HCT116 (cell line): ENCODE results near the gene KNDC1. TPM values are rescaled to one million over a fixed set of nuclear protein-coding genes. Genes with fewer than 3 reads are reported as not detected.

Source experiments
- ATAC-seq: fragments of 200-7000 bp; cut with Tn5 transposase; 2 replicates; pipeline ENCODE4 v1.9.1; 2020; ENCODE audit warnings: mild to moderate bottlenecking, moderate library complexity
- BruUV-seq: library from RNA; stranded (reverse); fragments of 400-500 nt; replicated peaks from 2 replicates; lab custom pipeline; 2021; lab: Mats Ljungman, UMichigan
- CTCF ChIA-PET: fragments of 300-600 bp; sonication (Branson Sonifier 250); formaldehyde crosslinking; loops from one replicate; lab custom pipeline; 2021; ENCODE audit warnings: antibody characterized with exemption; lab: Charles Lee
- POLR2A ChIA-PET: fragments of 300-600, 350-600 bp; sonication (Branson Sonifier 250); formaldehyde crosslinking; loops from one replicate; lab custom pipeline; 2021; ENCODE audit warnings: antibody characterized with exemption; lab: Charles Lee
- RAD21 ChIA-PET, 2 experiments: fragments of 300-600 bp; sonication (Branson Sonifier 250); formaldehyde crosslinking; loops; one replicate each; lab custom pipeline; 2023; ENCODE audit warnings: low total read pairs in 2 of 2; ENCODE audit not compliant: uncharacterized antibody in 2 of 2, unreplicated experiment in 2 of 2, low non-redundant PET in 1 of 2; lab: Charles Lee
- DNase-seq: peaks from one replicate; pipeline ENCODE4 v3.0.0-alpha.2; 2010; ENCODE audit warnings: low read depth, low spot score
- H2AFZ ChIP-seq: fragments of 200-600 bp; shearing (Covaris generic), sonication (generic); 2 replicates; pipeline ENCODE4 v1.6.1; 2017; ENCODE audit warnings: low read depth, mixed run types, mixed read lengths, antibody characterized with exemption, low read length; ENCODE audit not compliant: poor library complexity, severe bottlenecking
- H3K27ac ChIP-seq: 2 replicates; pipeline ENCODE4 v1.5.1; 2012; ENCODE audit warnings: low read depth, low read length
- H3K27me3 ChIP-seq: fragments of 200-600 bp; sonication (generic); 2 replicates; pipeline ENCODE4 v1.6.1; 2016; ENCODE audit warnings: mixed run types, low read length, mixed read lengths; ENCODE audit not compliant: insufficient read depth
- H3K36me3 ChIP-seq, 2 experiments: fragments of 200-500 bp in 1 of 2; fragments of 200-600 bp in 1 of 2; sonication (Bioruptor generic) in 1 of 2; sonication (generic) in 1 of 2; 2 replicates each; pipeline versions ENCODE4 v1.5.1 to v1.6.1; 2014 to 2016; ENCODE audit warnings: low read length in 2 of 2, inconsistent platforms in 1 of 2, mixed read lengths in 1 of 2, mixed run types in 1 of 2; ENCODE audit not compliant: insufficient read depth in 2 of 2, control insufficient read depth in 1 of 2
- H3K4me1 ChIP-seq, 2 experiments: fragments of 200-600 bp in 1 of 2; sonication (generic) in 1 of 2; 2 replicates each; pipeline versions ENCODE4 v1.5.1 to v1.6.1; 2012 to 2017; ENCODE audit warnings: low read length in 2 of 2, inconsistent platforms in 1 of 2, mild to moderate bottlenecking in 1 of 2, mixed read lengths in 1 of 2, mixed run types in 1 of 2, moderate library complexity in 1 of 2; ENCODE audit not compliant: insufficient read depth in 2 of 2, control insufficient read depth in 1 of 2
- H3K4me2 ChIP-seq: fragments of 200-600 bp; sonication (generic); 2 replicates; pipeline ENCODE4 v1.6.1; 2017; ENCODE audit warnings: mixed run types, low read length, mixed read lengths
- H3K4me3 ChIP-seq, 2 experiments: fragments of 200-600 bp in 1 of 2; sonication (generic) in 1 of 2; replicated peaks in 1 of 2; 2 replicates each; pipeline ENCODE4 v1.5.1; 2011 to 2016; ENCODE audit warnings: low read length in 2 of 2, control low read depth in 1 of 2, low read depth in 1 of 2, mild to moderate bottlenecking in 1 of 2, mixed read lengths in 1 of 2, mixed run types in 1 of 2
- H3K79me2 ChIP-seq: fragments of 200-600 bp; sonication (generic); 2 replicates; pipeline ENCODE4 v1.6.1; 2017; ENCODE audit warnings: mild to moderate bottlenecking, mixed run types, low read length, moderate library complexity, mixed read lengths; ENCODE audit not compliant: insufficient read depth
- H3K9ac ChIP-seq: fragments of 200-600 bp; sonication (generic); 2 replicates; pipeline ENCODE4 v1.6.1; 2016; ENCODE audit warnings: low read length, mixed read lengths
- H3K9me2 ChIP-seq: fragments of 200-600 bp; sonication (generic), shearing (Covaris generic); 2 replicates; pipeline ENCODE4 v1.6.1; 2017; ENCODE audit warnings: mixed run types, mild to moderate bottlenecking, moderate library complexity; ENCODE audit not compliant: insufficient read depth
- H3K9me3 ChIP-seq, 2 experiments: fragments of 200-500 bp in 1 of 2; fragments of 200-600 bp in 1 of 2; sonication (Bioruptor generic) in 1 of 2; sonication (generic) in 1 of 2; 2 replicates each; pipeline ENCODE4 v1.6.1; 2014 to 2017; ENCODE audit warnings: low read length in 2 of 2, mixed read lengths in 2 of 2, inconsistent platforms in 1 of 2, low read depth in 1 of 2, mild to moderate bottlenecking in 1 of 2, mixed run types in 1 of 2, moderate library complexity in 1 of 2; ENCODE audit not compliant: control insufficient read depth in 1 of 2, insufficient read depth in 1 of 2
- H4K20me1 ChIP-seq: fragments of 200-600 bp; sonication (generic), shearing (Covaris generic); 2 replicates; pipeline ENCODE4 v1.6.1; 2017; ENCODE audit warnings: mixed run types, mild to moderate bottlenecking, moderate library complexity; ENCODE audit not compliant: insufficient read depth
- EGR1 ChIP-seq: IDR thresholded peaks from 2 replicates; pipeline ENCODE4 v1.6.1; 2012; ENCODE audit warnings: low read depth
- ELF1 ChIP-seq: IDR thresholded peaks from 2 replicates; pipeline ENCODE4 v1.6.1; 2012; ENCODE audit warnings: low read depth, borderline replicate concordance
- EZH2 ChIP-seq: fragments of 200-600 bp; sonication (generic); IDR thresholded peaks from 2 replicates; pipeline ENCODE4 v1.6.1; 2017; ENCODE audit warnings: antibody characterized with exemption, mixed run types
- EZH2phosphoT487 ChIP-seq: fragments of 200-600 bp; IDR thresholded peaks from 2 replicates; pipeline ENCODE4 v1.6.1; 2018; ENCODE audit warnings: antibody characterized with exemption, borderline replicate concordance
- JUND ChIP-seq: IDR thresholded peaks from 2 replicates; pipeline ENCODE4 v1.6.1; 2012
- SIN3A ChIP-seq: IDR thresholded peaks from 2 replicates; pipeline ENCODE4 v1.6.1; 2012; ENCODE audit warnings: low read depth
- SRF ChIP-seq: IDR thresholded peaks from 2 replicates; pipeline ENCODE4 v1.6.1; 2012; ENCODE audit warnings: low read depth
- YY1 ChIP-seq: IDR thresholded peaks from 2 replicates; pipeline ENCODE4 v1.6.1; 2011; ENCODE audit warnings: low read length, low read depth, moderate library complexity, mild to moderate bottlenecking; ENCODE audit not compliant: insufficient replicate concordance; ENCODE audit errors: extremely low read depth
- ZFX ChIP-seq: fragments of 450-650 bp; IDR thresholded peaks from 2 replicates; pipeline ENCODE4 v1.6.1; 2017
- ZNF274 ChIP-seq: fragments of 200-500 bp; sonication (Bioruptor generic); IDR thresholded peaks from 2 replicates; pipeline ENCODE4 v1.6.1; 2014; ENCODE audit warnings: mild to moderate bottlenecking, low read depth, low read length, inconsistent platforms
- intact Hi-C: fragments of 100-400 bp; cut with micrococcal nuclease; formaldehyde crosslinking; loops from 2 replicates; pipeline ENCODE4 v1.10.0; 2022
- total RNA-seq: library from RNA; stranded (reverse); gene quantifications from one replicate; pipeline ENCODE4 v1.2.1, GENCODE V29; 2021; ENCODE audit not compliant: unreplicated experiment
- TF ChIP-seq, protein P1 (sequence below): IDR thresholded peaks from 2 replicates; pipeline ENCODE4 v1.6.1; 2012
- TF ChIP-seq, protein P2 (sequence below): IDR thresholded peaks from 2 replicates; pipeline ENCODE4 v1.6.1; 2012
- TF ChIP-seq, protein P3 (sequence below): IDR thresholded peaks from 2 replicates; pipeline ENCODE4 v1.6.1; 2011; ENCODE audit warnings: mild to moderate bottlenecking, low read length, moderate library complexity; ENCODE audit not compliant: insufficient replicate concordance; ENCODE audit errors: extremely low read depth

KNDC1 gene
- total RNA-seq, 1 experiment from 2014 or later: 3.6 TPM

DNA sequence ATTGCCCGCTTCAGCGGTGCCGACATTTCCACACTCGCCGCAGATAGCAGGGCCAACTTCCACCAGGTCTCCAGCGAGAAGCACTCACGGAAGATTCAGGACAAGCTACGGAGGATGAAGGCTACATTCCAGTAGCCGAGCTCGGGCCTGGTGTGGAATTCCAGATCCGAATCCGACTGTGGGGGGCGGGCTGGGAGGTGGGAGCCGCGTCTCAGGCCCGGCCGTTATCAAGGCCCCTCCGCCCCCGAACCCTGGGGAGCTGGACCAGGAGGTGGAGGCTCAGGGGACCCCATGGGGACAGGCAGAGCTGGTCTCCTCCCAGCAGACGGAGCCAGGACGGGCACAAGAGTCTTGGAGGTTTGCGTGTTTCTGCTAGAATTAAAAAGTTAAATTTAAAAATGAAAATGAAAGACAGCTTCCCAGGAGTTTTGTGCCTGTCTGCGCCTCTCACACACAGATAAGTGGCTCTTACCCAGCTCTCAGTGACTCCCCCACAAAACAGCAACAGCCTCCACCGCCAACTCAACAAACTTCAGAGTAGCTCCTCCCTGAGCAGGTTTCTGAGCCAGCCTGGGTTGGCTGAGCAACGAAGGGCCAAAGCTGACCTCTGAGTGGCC, 64.8 kb downstream of the KNDC1 start:
- no peak for ATAC-seq

More for the DNA sequence above, 64.8 kb downstream of the KNDC1 start:
- Histone ChIP-seq H3K4me1 (no peaks in the 10 kb centered on the region), H3K27ac (no peak overlapping the region), H3K27me3 (no peaks in the 10 kb centered on the region), H2AFZ (no peak overlapping the region), H3K4me2 (no peak overlapping the region), H3K79me2 (no peaks in the 10 kb centered on the region), H3K4me3 (no peak overlapping the region), H3K36me3 (no peaks in the 10 kb centered on the region), H3K9me3 (no peaks in the 10 kb centered on the region), H3K9me2 (no peaks in the 10 kb centered on the region), H3K9ac (no peak overlapping the region), H4K20me1 (no peaks in the 10 kb centered on the region)
- ChIA-PET CTCF (no interaction called here), POLR2A (no interaction called here), RAD21 (no interaction called here)
- no TSS peak for BruUV-seq
- DNase-seq: no peak
- intact Hi-C loops: no loop called here
- TF ChIP-seq, protein P1, sequence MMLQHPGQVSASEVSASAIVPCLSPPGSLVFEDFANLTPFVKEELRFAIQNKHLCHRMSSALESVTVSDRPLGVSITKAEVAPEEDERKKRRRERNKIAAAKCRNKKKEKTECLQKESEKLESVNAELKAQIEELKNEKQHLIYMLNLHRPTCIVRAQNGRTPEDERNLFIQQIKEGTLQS: no peak
- no peak for TF ChIP-seq EZH2phosphoT487
- TF ChIP-seq ZNF274: no peak
- no peak for TF ChIP-seq ELF1
- TF ChIP-seq SRF: no peak
- TF ChIP-seq ZFX: no peak
- TF ChIP-seq JUND: no peak
- no peak for TF ChIP-seq YY1
- TF ChIP-seq, protein P2, sequence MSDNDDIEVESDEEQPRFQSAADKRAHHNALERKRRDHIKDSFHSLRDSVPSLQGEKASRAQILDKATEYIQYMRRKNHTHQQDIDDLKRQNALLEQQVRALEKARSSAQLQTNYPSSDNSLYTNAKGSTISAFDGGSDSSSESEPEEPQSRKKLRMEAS: no peak
- TF ChIP-seq EGR1: no peak
- TF ChIP-seq, protein P3, sequence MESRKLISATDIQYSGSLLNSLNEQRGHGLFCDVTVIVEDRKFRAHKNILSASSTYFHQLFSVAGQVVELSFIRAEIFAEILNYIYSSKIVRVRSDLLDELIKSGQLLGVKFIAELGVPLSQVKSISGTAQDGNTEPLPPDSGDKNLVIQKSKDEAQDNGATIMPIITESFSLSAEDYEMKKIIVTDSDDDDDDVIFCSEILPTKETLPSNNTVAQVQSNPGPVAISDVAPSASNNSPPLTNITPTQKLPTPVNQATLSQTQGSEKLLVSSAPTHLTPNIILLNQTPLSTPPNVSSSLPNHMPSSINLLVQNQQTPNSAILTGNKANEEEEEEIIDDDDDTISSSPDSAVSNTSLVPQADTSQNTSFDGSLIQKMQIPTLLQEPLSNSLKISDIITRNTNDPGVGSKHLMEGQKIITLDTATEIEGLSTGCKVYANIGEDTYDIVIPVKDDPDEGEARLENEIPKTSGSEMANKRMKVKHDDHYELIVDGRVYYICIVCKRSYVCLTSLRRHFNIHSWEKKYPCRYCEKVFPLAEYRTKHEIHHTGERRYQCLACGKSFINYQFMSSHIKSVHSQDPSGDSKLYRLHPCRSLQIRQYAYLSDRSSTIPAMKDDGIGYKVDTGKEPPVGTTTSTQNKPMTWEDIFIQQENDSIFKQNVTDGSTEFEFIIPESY: no peak
- TF ChIP-seq EZH2: no peak
- no peak for TF ChIP-seq SIN3A
